GM18873 (cell line): ENCODE results near the gene TMIGD1.
"Not testable (repeated sequence)": the region's sequence is repeated elsewhere in the genome, so short reads cannot be mapped to it uniquely, and the experiment has no call there.

Source experiments
- ATAC-seq: cut with Tn5 transposase; IDR thresholded peaks from one replicate; pipeline ENCODE4 v1.9.1; 2021; ENCODE audit warnings: mild to moderate bottlenecking, moderate library complexity, moderate number of reproducible peaks; ENCODE audit not compliant: unreplicated experiment, low FRiP score

The TMIGD1 gene

DNA sequence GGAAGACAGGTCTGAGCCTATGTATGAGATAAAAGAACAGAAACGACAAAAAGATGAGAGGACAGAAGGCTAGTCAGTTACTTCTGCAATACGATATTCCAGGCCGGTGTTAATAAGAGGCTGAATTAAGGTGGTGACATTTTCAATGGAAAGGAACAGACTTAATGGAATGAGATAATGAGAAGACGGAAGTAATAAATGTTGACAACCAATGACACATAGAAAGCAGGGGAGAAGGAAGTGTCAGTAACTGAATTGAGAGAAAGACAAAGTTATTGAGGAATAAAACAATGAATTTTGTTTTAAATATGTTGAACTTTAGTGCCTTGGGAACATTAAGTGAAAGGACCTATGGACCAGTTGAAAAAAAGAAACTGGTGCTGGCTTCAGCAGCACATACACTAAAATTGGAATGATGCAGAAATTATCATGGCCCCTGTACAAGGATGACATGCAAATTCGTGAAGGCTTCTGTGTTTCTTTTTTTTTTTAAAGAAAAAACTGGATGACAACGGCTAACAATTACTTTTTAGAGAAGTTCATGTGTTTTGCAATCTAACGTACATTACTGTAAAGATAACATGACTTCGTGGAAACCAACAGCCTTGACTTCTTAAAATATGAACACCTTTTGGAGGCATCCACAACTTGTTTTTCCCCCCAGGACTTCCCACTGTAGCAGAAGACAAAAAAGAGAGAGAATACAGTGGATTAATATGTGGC, 26.4 kb upstream of the TMIGD1 start:
- ATAC-seq, result no peak

DNA sequence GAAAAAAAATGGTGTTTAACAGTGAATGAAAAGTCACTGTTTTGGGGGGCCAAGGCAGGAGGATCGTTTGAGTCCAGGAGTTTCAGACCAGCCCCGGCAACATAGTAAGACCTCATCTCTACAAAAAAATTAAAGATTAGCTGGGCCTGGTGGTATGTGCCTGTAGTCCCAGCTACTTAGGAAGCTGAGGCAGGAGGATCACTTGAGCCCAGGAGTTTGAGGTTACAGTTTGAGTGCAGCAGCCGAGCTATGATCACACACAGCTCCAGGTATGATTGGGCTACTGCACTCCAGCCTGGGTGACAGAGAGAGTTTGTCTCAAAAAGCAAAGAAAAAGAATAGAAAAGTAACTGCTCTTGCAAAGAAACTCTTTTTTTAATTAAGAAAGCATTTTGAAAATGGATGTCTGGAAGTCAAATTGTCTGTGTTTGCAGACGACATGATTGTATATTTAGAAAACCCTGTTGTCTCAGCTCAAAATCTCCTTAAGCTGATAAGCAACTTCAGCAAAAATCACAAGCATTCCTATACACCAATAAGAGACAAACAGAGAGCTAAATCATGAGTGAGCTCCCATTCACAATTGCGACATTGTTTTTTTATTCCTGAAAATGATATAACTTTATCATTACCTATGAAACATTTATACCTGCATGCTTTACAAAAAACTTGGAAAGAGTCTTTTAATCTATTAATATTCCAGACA, 24.4 kb upstream of the TMIGD1 start:
- ATAC-seq, result no peak

DNA sequence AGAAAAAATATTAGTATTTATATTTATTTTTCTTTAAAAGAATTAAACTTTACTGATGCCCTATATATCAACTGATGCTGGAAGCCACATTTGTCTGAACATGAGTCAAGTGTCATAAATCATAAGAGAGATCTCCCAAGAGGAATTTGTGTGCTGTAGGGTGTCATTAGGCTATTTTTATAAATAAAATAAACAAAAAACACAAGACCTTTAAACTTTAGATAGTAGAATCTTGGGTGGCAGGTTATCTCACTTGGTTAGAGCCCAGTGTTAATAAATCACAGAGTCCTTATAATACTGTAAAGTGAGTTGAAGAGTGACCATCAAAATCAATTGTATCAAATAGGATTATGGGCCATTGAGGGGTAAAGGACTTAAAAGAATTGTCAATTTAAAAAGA, 23.6 kb upstream of the TMIGD1 start:
- ATAC-seq, result no peak

DNA sequence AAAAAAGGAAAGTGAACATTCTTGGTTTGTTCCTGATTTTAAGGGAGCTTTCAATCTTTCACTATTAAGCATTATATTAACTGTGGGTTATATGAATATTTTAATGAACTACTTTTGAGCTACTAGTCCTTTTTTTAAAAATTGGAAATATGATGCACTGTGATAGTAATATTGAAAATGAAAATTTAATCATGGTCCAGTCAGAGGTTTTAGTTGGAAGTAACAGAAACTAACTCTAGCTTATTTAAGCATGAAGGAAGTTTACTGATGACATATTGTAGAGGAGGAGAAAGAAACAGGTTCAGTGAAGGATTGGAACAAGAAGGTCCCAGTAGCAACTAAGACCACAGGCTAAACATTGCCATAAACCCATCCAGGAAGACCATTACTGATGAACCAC, 20.8 kb upstream of the TMIGD1 start:
- no peak for ATAC-seq

- no peak for ATAC-seq
These were observed 18.5 kb upstream of the TMIGD1 start for GRCh38 chr17:30352240-30352814.

- no peak for ATAC-seq
These were observed 17.9 kb upstream of the TMIGD1 start for GRCh38 chr17:30351735-30352134.

DNA sequence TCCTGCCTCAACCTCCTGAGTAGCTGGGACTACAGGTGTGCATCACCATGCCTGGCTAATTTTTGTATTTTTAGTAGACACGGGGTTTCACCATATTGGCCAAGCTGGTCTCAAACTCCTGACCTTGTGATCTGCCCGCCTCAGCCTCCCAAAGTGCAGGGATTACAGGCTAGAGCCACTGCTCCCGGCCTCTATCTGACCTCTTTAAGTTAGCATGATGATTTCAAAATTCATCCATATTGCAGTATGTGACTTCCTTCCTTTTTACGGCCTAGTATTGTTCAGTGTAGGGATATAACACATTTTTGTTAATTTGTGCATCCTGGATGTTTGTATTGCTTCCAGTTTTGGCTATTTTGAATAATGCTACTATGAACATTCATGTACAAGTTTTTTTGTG, 17.4 kb upstream of the TMIGD1 start:
- ATAC-seq, result not testable (repeated sequence)

DNA sequence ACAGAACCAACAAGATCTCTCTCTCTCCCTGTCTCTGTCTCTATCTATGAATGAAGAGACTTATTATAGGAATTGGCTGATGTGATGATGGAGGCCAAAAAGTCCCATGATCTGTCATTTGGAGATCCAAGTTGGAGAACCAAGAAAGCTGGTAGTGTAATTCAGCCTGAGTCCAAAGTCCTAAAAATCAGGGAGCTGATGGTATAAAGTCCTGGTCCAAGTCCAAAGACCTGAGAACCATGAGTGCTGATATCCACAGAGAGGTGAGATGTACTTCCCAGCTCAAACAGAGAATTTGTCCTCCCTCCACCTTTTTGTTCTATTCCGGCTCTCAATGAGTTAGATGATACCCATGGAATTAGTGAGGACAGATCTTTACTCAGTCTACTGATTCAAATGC, 15.4 kb upstream of the TMIGD1 start:
- ATAC-seq, result no peak

GRCh38 chr17:30347488-30347887, 13.6 kb upstream of the TMIGD1 start:
- ATAC-seq, result no peak

DNA sequence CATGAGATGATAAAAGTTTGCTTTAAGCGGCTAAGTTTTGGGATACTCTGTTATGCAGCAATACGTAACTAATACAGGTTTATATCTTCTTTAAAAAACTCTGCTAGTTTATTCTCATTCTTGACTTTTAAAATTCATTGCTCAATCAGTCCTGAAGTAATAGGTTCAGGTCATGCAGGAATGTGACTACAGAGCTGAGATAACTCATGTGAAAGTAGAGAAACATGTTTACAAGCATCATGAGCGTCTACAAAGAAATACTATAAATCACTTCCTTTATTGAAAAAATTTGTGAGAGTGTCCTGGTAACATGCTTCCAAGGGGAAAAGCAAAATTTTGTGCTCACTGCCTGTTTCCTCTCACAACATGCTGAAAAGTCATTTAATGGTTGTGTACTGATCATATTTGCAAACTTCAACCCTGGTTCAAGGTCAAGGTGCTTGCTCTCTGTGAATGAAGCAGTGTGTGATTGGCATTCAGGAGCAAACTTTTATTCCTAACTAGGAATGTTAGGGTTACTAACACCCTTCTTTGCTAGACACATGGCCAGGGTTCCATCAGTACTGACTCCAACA, 12.5 kb upstream of the TMIGD1 start:
- no peak for ATAC-seq

DNA sequence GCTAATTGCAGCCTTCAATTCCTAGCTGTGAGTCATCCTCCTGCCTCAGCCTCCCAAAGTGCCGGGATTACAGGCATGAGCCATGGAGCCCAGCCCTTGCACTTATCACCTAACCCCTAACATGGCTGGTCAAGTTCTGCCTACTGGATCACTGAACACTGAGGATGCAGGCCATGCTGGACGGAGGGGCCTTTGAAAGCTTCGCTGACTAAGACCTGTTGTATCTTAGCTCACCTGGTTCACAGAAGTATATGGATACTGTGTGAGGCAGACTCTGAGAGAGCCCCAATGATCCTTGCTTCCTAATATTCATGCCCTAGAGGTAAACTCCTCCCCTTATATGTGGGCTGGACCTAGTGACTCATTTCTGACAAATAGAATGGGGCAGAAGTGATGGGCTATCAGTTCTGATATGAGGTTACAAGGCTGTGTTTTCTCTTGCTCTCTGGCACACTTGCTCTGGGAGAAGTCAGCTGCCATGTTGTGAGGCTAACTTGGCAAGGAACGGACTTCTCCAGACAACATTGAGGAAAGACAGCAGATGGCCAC, 11.7 kb upstream of the TMIGD1 start:
- no peak for ATAC-seq

GRCh38 chr17:30345089-30345433, 11.2 kb upstream of the TMIGD1 start:
- ATAC-seq, result no peak

- no peak for ATAC-seq
These were observed 10.6 kb upstream of the TMIGD1 start for GRCh38 chr17:30344283-30345088.

- no peak for ATAC-seq
These were observed 9.9 kb upstream of the TMIGD1 start for GRCh38 chr17:30343796-30344195.

DNA sequence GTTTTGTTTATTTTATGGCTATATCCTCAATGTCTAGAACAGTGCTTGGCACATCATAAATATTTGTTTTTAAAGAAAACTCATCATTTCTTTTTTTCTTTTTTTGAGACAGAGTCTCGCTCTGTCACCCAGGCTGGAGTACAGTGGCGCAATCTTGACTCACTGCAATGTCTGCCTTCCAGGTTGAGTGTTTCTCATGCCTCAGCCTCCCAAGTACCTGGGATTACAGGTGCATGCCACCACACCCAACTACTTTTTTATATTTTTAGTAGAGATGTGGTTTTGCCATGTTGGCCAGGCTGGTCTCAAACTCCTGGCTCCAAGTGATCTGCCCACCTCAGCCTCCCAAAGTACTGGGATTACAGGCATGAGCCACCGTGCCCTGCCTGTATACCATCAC, 9.4 kb upstream of the TMIGD1 start:
- ATAC-seq, result not testable (repeated sequence)

DNA sequence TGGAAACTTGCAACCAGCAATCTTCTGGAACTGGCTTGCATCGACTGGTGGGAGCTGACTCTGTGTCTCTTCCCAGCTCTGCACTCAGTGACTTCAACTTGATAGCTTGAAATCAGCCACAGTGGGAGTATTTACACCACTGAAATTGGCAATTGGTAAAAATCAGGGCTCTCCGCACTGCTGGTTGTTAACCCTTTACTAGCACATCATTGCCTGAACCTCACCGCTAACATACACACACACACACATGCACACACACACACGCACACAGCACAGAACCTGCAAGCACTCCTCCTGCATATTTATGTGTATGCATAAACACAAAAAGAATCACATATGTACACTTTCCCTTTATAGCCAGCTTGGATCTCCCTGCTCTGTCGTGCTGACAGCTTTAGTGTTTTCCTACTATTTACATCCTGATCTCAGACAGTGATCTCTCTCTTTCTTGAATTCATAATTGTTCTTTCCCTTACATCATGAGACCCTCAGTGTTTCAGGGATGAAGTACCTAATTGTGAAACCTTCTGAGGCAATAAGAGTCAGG, 7.9 kb upstream of the TMIGD1 start:
- no peak for ATAC-seq

- no peak for ATAC-seq
These were observed 7.0 kb upstream of the TMIGD1 start for GRCh38 chr17:30340801-30341356.

DNA sequence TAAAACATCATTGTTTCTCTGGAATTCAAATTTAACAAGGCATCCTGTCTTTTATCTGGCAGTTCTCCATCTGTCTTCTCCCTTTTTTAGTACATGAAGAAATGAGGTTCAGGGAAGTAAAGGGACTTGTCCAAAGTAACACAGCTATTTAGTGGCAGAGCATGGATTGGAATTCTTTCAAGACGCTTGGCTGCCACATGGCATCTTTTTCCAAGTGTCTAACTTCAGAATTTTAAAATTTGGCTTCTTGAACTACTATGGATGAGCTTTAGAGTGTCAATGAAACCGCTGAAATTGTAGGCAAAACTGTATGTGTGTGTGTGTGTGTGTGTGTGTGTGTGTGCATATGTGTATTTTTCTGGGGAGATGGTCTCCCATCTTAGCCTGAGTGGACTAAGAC, 5.2 kb upstream of the TMIGD1 start:
- no peak for ATAC-seq

GRCh38 chr17:30337393-30337999, 3.6 kb upstream of the TMIGD1 start:
- ATAC-seq, result no peak
